ENCODE data around the gene WDR64. TPM values are rescaled to one million over a fixed set of nuclear protein-coding genes. Genes with fewer than 3 reads are reported as not detected.

WDR64 gene
- total RNA-seq, 1 experiment from 2014 or later = not detected

DNA sequence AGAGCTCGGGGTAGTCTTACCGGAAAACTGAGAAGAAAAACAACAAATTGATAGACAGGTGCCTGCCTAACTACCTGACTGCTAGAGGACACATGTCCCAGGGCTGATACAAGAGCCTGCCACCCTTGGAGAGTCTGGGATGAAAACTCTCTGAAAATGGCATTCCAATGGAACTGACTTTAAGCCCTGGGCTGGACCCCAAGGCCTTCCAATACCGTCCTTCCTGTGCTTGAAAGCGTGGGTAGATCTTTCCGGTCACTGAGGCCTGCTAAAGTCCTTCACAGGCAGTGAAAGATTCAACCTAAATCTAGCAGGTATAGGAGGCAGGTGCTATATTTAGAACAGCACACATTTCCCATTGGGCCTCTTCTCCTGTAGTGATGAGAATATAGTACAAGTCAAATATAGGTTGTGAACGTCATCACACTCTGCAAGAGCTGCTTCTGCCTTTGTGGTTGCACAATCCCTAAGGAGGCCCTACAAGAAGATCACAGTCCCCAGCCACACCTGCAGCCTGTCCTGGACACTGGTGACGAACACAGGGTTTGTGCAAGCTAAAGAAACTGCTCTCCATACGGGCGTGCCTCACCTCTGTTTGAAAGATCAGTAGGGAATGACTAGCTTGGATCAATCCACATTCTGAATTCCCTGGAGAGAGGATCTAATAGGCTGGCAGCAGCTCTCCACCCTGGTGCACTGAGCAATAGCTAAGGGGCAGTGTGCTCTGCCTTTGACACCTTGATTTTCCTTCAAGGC, 11.0 kb upstream of the WDR64 start:
- Histone ChIP-seq H4K20me1 (ENCODE audit: insufficient read depth) (no peaks in the 10 kb centered on the region), H3K27me3 (ENCODE audit: insufficient read depth, low read depth) (no peaks in the 10 kb centered on the region), H3K79me2 (ENCODE audit: low read depth) (peaks cover 34% of the 10 kb centered on the region), H3K9me2 (ENCODE audit: insufficient read depth) (no peaks in the 10 kb centered on the region), H3K4me1 (replicated peaks; ENCODE audit: insufficient read depth) (peaks cover 46% of the 10 kb centered on the region), H3K4me3 (peak overlapping the region; percentile 42; the same call in 1 of the 2 replicates), H2AFZ (peak overlapping the region; percentile 67), H3K4me2 (peak overlapping the region; percentile 62), H3F3A (ENCODE audit: insufficient read depth, low read depth) (peaks cover 37% of the 10 kb centered on the region), H3K36me3 (ENCODE audit: low read depth) (peaks cover 13% of the 10 kb centered on the region), H3K9me3 (ENCODE audit: insufficient read depth, low read depth) (peaks cover 3% of the 10 kb centered on the region; the same call in 1 of the 2 replicates), H3K27ac (peak overlapping the region; percentile 86)
- CTCF ChIA-PET = interaction anchor here (0.5 to 0.7 kb wide), 2 partner anchors 123 to 153 kb away, joined by 3 to 8 read pairs; no protein-coding TSS in a partner anchor
- TF ChIP-seq EZH2 (IDR thresholded peaks at IDR 0.05; ENCODE audit: low read depth) (no peak), CTCF (conservative IDR thresholded peaks at IDR 0.05) (no peak)
- peak; percentile 45 to 78 for DNase-seq
- TSS peak; percentile 40 for BruUV-seq (replicated peaks)
- intact Hi-C loops (cut with micrococcal nuclease; ENCODE audit: unreplicated experiment) = loop anchor here (1.0 to 2.0 kb wide), 3 partner anchors 66 to 364 kb away; no protein-coding TSS in a partner anchor
- POLR2A ChIA-PET (ENCODE audit: unreplicated experiment) = interaction anchor here (0.6 to 1.7 kb wide), 11 partner anchors 25 to 875 kb away, joined by 3 to 23 read pairs (median 7); no protein-coding TSS in a partner anchor

DNA sequence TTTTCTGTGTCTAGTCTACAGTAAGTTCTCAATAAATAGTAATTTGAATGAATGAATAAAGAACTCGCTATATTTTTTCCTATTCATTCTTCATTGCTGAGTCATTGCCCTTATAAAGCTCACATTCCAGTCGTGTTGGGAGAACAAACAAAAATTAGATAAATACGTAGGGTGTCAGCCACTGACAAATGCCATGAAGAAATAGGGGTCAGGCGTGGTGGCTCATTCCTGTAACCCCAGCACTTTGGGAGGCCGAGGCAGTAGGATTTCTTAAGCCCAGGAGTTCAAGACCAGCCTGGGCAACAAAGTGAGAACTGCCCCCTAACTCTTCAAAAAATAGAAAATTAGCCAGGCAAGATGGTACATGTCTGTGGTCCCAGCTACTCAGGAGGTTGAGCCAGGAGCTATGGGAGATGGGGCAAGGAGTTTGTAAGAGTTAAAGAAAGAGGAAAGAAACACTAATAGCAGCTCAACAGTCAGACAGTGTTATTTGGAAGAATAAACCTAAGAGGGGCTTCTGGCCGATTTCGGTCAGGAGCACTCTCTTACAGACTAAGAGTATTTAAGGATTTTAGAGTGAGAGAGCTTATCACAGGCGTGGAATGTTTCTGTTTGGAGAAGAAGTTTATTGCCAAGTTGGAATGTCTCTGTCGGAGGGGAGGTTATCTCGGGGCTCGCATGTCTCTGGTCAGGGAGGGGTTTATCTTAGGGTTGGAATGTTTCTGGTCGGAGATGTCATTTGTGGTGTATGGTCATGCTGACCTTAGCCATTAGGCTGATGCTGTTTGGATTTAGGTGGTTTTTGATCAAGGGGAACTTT, 10.1 kb upstream of the WDR64 start:
- Histone ChIP-seq H4K20me1 (ENCODE audit: insufficient read depth) (no peaks in the 10 kb centered on the region), H3K27ac (peak overlapping the region; percentile 86), H3K36me3 (ENCODE audit: low read depth) (0 out of 2 replicates have a peak, but pooled peaks cover 5% of the 10 kb centered on the region), H2AFZ (no peak overlapping the region), H3K9me2 (ENCODE audit: insufficient read depth) (no peaks in the 10 kb centered on the region), H3K4me3 (no peak overlapping the region), H3K9me3 (ENCODE audit: insufficient read depth, low read depth) (peaks cover 3% of the 10 kb centered on the region; the same call in 1 of the 2 replicates), H3K27me3 (ENCODE audit: insufficient read depth, low read depth) (no peaks in the 10 kb centered on the region), H3F3A (ENCODE audit: insufficient read depth, low read depth) (peaks cover 36% of the 10 kb centered on the region), H3K4me1 (replicated peaks; ENCODE audit: insufficient read depth) (peaks cover 40% of the 10 kb centered on the region), H3K4me2 (peak overlapping the region; percentile 62), H3K79me2 (ENCODE audit: low read depth) (peaks cover 25% of the 10 kb centered on the region)
- ChIA-PET CTCF (no interaction called here), POLR2A (ENCODE audit: unreplicated experiment) (interaction anchor here (0.6 to 1.7 kb wide), 4 partner anchors 24 to 212 kb away, joined by 3 to 23 read pairs (median 4); no protein-coding TSS in a partner anchor)
- DNase-seq = peak; percentile 58 to 91
- BruUV-seq (replicated peaks) = no TSS peak
- intact Hi-C loops (cut with micrococcal nuclease; ENCODE audit: unreplicated experiment) = loop anchor here (2.0 kb wide), 1 partner anchor 363 kb away; no protein-coding TSS in a partner anchor
- TF ChIP-seq EZH2 (IDR thresholded peaks at IDR 0.05; ENCODE audit: low read depth) (no peak), CTCF (conservative IDR thresholded peaks at IDR 0.05) (no peak)

DNA sequence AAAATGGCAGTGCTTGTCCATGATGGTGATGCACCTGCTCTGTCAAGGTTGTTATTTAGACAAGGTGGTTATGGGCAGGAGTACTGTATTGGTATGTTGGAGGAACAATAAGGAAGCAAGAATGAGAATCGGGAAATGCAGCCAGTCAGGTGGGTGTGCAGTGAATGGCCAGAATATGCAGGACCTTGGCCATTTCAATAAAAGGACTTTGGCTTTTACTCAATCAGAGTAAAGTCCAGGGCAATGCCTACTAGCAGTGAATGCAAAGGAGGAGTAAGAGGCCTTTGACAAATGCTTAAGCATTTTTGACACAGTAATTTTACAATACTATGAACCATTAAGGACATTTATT, 9.5 kb upstream of the WDR64 start:
- Histone ChIP-seq H3K79me2 (ENCODE audit: low read depth) (peaks cover 19% of the 10 kb centered on the region), H3K4me3 (no peak overlapping the region), H2AFZ (no peak overlapping the region), H3K27ac (peak overlapping the region; percentile 86), H3K27me3 (ENCODE audit: insufficient read depth, low read depth) (no peaks in the 10 kb centered on the region), H4K20me1 (ENCODE audit: insufficient read depth) (no peaks in the 10 kb centered on the region), H3K9me2 (ENCODE audit: insufficient read depth) (no peaks in the 10 kb centered on the region), H3K9me3 (ENCODE audit: insufficient read depth, low read depth) (peaks cover 3% of the 10 kb centered on the region; the same call in 1 of the 2 replicates), H3F3A (ENCODE audit: insufficient read depth, low read depth) (peaks cover 30% of the 10 kb centered on the region), H3K4me1 (replicated peaks; ENCODE audit: insufficient read depth) (peaks cover 34% of the 10 kb centered on the region), H3K4me2 (no peak overlapping the region), H3K36me3 (ENCODE audit: low read depth) (no peaks in the 10 kb centered on the region)
- intact Hi-C loops (cut with micrococcal nuclease; ENCODE audit: unreplicated experiment) = no loop called here
- BruUV-seq (replicated peaks) = no TSS peak
- POLR2A ChIA-PET (ENCODE audit: unreplicated experiment) = no interaction called here
- TF ChIP-seq EZH2 (IDR thresholded peaks at IDR 0.05; ENCODE audit: low read depth) (no peak), CTCF (conservative IDR thresholded peaks at IDR 0.05) (no peak)
- no peak for DNase-seq
- CTCF ChIA-PET = no interaction called here
